ENCODE data around the gene C5orf63. TPM values are rescaled to one million over a fixed set of nuclear protein-coding genes. Genes with fewer than 3 reads are reported as not detected.
A peak's percentile ranks its signal among the peaks of the same experiment; 100 is the strongest.

The C5orf63 gene
- total and polyA plus RNA-seq, 9 of the 15 experiments (the other 6 are each of a cell fraction or from before 2014, with no cell fraction given) = 1.8 to 24.6 (median 6.2) TPM

DNA sequence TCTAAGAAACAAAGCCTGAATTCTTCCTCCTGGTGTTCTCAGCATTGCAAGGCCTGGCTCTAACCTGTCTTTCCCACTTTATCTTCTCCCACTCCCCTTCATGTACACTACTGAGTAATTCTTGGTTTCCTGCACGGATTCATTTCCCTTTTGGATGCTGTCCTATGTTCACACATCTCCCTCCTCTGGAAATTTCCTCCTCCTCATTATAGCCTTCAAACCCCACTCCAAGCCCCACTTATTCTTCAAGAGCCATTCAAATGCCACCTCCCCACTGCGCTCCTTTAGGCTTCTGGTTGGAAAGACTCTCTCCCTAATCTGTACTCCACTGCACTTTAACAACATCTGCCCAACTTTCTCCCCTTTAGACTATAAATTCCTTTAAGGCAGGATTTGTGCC is 28.2 kb upstream of the C5orf63 start (continued):
- TF ChIP-seq, protein P1, sequence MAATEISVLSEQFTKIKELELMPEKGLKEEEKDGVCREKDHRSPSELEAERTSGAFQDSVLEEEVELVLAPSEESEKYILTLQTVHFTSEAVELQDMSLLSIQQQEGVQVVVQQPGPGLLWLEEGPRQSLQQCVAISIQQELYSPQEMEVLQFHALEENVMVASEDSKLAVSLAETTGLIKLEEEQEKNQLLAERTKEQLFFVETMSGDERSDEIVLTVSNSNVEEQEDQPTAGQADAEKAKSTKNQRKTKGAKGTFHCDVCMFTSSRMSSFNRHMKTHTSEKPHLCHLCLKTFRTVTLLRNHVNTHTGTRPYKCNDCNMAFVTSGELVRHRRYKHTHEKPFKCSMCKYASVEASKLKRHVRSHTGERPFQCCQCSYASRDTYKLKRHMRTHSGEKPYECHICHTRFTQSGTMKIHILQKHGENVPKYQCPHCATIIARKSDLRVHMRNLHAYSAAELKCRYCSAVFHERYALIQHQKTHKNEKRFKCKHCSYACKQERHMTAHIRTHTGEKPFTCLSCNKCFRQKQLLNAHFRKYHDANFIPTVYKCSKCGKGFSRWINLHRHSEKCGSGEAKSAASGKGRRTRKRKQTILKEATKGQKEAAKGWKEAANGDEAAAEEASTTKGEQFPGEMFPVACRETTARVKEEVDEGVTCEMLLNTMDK (IDR thresholded peaks at IDR 0.05; ENCODE audit: borderline replicate concordance, insufficient read depth, low read depth, low read length, poor library complexity, severe bottlenecking) = no peak
- TF ChIP-seq PHTF2 (CRISPR knock-in tag; IDR thresholded peaks at IDR 0.05) (no peak), FOXA1 (IDR thresholded peaks at IDR 0.05; ENCODE audit: borderline replicate concordance) (no peak)

DNA sequence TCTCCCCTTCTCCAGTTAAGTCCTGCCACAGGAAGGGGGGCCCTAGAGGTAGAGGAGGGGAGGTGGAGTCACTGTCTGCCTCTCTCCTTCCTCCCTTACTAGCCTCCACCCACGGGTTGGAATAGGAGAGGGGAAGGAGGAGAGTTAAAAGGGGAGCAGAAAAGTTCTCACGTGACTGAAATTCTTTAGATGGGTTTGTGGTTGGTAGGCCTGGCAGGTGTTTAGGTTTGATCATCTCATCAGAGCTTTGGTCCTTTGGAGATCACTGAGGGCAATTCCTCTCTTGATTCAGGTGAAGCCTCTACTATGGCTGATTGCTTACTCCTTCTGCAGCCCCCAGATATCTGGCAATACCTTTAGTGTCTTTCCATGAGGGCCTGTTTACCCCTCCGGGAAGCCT is 24.9 kb upstream of the C5orf63 start:
- TF ChIP-seq, protein P2, sequence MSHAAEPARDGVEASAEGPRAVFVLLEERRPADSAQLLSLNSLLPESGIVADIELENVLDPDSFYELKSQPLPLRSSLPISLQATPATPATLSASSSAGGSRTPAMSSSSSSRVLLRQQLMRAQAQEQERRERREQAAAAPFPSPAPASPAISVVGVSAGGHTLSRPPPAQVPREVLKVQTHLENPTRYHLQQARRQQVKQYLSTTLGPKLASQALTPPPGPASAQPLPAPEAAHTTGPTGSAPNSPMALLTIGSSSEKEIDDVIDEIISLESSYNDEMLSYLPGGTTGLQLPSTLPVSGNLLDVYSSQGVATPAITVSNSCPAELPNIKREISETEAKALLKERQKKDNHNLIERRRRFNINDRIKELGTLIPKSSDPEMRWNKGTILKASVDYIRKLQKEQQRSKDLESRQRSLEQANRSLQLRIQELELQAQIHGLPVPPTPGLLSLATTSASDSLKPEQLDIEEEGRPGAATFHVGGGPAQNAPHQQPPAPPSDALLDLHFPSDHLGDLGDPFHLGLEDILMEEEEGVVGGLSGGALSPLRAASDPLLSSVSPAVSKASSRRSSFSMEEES (CRISPR knock-in tag; IDR thresholded peaks at IDR 0.05) = peak; percentile 18; the same call in 1 of the 2 replicates
- TF ChIP-seq, protein P3, sequence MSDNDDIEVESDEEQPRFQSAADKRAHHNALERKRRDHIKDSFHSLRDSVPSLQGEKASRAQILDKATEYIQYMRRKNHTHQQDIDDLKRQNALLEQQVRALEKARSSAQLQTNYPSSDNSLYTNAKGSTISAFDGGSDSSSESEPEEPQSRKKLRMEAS (CRISPR knock-in tag; IDR thresholded peaks at IDR 0.05) = no peak
- no peaks in the 10 kb centered on the region; a peak in 1 of 5 replicates for H3K4me1 ChIP-seq (replicated peaks in 1 of 2; ENCODE audit: control insufficient read depth in 2 of 2, insufficient read depth in 2 of 2, low read length in 2 of 2)
- no peak for FAIRE-seq
- DNase-seq (ENCODE audit: extremely low read depth in 1 of 4, low spot score in 3 of 4) = no peak
- in situ Hi-C loops (cut with MboI) (no loop called here), intact Hi-C loops (cut with micrococcal nuclease) (no loop called here)
- H3K4me2 ChIP-seq (ENCODE audit: insufficient read depth, low read length) = no peak overlapping the region
- ChIA-PET POLR2A (no interaction called here), CTCF (ENCODE audit: low intra/inter-chr PET ratio) (no interaction called here)
- no peaks in the 10 kb centered on the region for H3K9me1 ChIP-seq (ENCODE audit: control insufficient read depth, insufficient read depth, low read length)
- H3K36me3 ChIP-seq (ENCODE audit: control insufficient read depth, insufficient read depth, low read length) = no peaks in the 10 kb centered on the region
- H4K20me1 ChIP-seq (replicated peaks; ENCODE audit: control insufficient read depth, insufficient read depth, low read length) = no peaks in the 10 kb centered on the region
- ATAC-seq = no peak
- no peak overlapping the region for H3K4me3 ChIP-seq
- H3K27ac ChIP-seq (ENCODE audit: extremely low read depth, low read depth, low read length) = no peak overlapping the region
- BruUV-seq (replicated peaks) = no TSS peak
- no peak overlapping the region for H3K9ac ChIP-seq (ENCODE audit: insufficient read depth in 1 of 2, low read depth in 2 of 2, low read length in 2 of 2)
- WGBS (ENCODE audit: insufficient coverage, low coverage, missing lambda C conversion rate) = 0% methylated on average over 2 of the region's 3 CpGs
- H2AFZ ChIP-seq (ENCODE audit: low read depth, low read length) = no peak overlapping the region
- H3K9me3 ChIP-seq (replicated peaks; ENCODE audit: control insufficient read depth, insufficient read depth, low read depth, low read length) = no peaks in the 10 kb centered on the region
- no peaks in the 10 kb centered on the region for H3K79me2 ChIP-seq (ENCODE audit: control insufficient read depth, insufficient read depth, low read length)
- peaks cover 12 to 33% of the 10 kb centered on the region in 2 experiments; a peak in 4 of 5 replicates for H3K27me3 ChIP-seq (ENCODE audit: control insufficient read depth in 2 of 2, insufficient read depth in 2 of 2, low read length in 2 of 2)
